Measurements from ENCODE around the gene DNAJC1.
"Not testable (repeated sequence)": the region's sequence is repeated elsewhere in the genome, so short reads cannot be mapped to it uniquely, and the experiment has no call there.

The DNAJC1 gene

DNA sequence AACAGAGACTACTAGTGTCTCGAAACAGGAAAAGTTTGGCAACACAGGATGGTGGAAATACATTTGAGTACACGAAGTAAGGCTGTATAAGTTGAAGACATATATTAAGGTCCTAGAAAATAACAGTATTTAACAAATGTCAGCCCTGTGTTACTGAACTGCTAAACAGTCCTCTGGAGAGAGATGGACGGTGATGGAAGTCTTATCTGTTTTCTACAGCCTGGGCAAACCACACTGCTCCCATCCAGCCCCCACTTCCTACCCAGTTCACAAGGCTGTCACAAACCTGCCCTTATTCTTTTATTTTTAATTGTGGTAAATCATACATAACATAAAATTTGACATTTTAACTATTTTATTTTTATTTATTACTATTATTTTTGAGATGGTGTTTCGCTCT, 179.1 kb downstream of the DNAJC1 start:
- no peak for DNase-seq

DNA sequence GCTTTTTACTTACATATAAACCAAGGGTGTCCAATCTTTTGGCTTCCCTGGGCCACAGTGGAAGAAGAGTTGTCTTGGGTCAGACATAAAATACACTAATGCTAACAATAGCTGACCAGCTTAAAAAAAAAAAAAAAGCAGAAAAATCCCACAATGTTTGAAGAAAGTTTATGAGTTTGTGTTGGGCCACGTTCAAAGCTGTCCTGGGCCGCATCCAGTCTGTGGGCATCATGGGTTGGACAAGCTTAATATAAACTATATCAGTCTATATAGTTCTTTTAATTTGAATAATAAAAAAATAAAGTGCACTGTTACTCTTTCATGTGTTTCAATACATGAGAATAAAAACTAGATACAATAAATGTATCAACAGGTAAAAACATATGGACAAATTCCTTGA, 179.9 kb downstream of the DNAJC1 start:
- no peak for DNase-seq

DNA sequence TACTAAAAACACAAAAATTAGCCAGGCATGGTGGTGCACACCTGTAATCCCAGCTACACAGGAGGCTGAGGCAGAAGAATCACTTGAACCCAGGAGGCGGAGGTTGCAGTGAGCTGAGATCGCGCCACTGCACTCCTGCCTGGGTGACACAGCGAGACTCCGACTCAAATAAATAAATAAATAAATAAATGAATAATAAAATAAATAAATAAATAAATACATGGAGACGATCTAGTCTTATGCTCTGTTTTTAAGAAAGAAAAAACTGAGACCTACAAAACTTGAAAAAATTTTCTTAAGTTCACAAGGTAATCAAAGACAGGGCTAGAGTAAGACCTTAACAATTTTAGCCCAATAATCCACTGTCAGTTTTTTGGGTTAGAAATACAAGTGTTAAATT, 181.3 kb downstream of the DNAJC1 start:
- not testable (repeated sequence) for DNase-seq

DNA sequence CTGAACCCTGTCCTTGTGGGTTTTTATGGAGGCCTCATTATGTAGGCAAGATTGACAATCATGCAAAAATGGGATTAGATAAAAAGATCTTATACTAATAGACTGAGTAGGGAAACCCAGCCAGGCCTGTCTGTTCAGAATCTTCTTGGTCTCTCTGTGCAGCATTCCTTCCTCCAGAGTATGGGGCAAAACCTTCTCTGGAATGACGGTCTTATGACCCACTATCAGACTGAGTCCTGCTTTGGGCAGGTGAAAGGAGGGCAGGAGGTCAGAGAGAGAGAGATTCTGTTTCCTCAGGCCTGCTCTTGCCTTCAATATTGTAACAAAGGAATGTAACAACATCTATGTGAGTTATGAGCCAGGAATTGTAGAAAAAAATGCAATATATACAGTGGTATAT, 182.6 kb downstream of the DNAJC1 start:
- DNase-seq = no peak

DNA sequence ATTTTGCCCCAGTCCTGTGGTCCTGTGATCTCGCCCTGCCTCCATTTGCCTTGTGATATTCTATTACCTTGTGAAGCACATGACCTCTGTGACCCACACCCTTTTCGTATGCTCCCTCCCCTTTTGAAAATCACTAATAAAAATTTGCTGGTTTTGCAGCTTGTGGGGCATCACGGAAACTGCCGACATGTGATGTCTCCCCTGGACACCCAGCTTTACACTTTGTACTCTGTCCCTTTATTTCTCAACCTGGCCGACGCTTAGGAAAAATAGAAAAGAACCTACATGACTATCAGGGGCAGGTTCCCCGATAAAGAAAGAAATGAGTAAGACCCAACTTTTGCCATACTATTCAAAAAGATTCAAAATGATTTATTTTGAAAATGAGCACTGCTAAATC, 185.1 kb downstream of the DNAJC1 start:
- not testable (repeated sequence) for DNase-seq

DNA sequence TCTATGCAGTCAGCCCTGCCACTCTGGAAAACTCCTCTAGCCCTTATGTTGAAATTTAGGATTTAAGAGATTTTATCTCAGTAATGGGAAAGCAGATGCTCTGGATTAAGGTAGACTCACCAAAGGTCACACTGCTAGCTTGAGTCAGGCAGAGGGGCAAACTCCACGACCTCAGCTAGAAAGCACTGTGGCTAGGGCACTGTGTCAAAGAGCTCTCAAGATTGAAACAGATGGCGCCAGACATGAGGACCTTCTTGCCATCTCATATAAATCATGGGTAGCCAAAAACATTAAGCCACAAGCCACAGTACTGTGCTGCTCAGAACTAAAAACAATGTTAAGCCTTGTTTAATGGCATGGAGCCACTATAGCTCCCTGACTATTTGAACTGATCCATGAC, 188.7 kb downstream of the DNAJC1 start:
- DNase-seq = no peak

DNA sequence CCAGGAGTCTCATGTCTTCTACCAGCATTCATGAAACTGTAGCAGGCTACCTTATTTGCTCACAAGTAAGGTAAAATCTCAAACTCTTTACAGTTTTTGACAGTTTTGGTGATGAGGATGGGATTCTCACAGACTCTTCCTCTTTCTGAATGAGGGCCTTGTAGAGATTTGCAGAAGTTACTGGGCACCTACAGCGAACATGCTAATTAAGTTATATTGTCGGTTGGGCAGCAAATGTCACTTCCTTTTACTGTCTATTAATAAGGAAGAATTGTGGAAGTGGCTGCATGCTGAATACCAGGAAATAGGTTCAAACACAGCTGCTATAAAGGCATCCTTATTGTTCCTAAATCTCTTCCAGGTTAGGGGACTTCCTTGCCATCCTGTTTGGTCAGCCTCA, 189.6 kb downstream of the DNAJC1 start:
- DNase-seq = no peak

DNA sequence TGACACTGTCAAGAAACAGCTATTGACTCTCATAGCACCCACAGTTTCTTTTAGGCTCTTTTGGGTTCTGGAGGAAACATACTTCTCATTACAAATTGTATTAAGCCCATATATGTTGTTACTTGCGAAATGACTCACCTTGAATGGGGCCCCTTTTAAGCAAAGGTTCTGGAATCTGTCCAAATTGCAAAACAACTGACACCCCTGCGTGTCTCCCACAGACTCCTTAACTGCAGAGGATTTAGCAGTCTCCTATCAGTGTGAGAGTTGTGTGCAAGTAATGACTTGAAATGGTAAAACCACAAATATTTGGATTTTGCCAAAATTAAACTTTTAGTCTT, 192.3 kb downstream of the DNAJC1 start:
- no peak for DNase-seq

DNA sequence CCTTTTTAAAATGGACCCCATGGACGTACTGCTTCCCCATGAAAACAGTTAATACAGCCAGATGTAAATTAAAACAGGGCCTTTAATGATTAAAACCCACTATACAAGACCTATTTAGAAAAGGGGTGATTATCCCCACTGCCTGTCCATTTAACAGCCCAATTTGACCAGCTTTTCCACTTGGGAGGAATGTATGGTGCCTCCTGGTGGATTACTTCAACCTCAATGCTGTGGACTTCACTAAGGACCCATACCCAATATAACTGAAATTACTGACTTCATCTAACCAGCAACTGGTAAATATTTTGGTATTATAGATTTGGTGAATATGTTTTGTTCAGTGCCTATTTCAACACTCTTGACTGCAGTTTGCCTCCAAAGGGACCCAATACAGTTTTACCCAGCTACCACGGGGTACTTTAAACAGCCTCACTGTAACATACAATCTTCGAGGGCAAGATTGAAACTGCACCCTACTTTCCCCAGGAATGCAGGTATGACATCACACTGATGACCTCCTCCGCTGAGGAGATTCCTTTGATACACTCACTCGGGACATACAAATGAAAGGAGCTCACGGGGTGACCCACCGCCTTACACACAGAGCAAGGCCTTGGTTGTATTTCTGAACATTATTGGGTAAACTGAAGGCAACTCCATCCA, 192.8 kb downstream of the DNAJC1 start:
- no peak for DNase-seq

DNA sequence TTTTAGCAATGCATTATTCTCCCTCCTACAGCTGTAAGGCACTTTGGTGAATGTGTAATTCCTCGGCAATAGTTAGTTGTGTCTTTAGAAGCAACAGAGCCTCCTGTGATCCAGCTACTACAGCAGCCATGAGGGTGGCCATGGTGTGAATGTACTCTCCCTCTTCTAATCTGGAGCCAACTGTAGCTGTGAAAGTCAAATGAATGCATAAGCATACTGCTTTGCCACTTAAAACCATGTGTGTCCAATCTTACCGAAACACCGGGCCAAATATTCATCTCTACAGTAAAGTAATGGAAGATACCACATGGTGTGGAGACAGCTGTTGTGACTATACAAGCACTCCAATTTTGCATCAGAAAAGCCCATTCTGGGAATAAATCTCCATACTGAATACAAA, 195.0 kb downstream of the DNAJC1 start:
- DNase-seq = no peak

DNA sequence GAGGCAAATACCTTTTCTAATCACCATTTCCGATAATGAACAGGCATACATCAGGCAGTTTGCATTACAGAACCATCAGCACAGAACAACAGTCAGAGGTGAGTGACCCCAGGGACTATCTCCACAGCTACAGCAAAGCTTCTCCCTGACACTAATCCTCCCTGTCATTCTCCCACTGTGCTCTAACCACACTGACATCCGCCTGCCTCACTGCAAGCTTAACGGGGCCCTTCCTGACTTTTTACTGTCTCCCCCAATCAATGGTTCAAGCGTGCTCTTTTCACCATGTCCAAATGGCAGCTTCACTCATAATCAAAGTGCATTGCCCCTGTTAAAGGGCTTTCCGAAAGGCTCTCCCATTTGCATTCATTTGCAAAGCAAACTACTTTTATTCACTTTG, 196.3 kb downstream of the DNAJC1 start:
- no peak for DNase-seq

DNA sequence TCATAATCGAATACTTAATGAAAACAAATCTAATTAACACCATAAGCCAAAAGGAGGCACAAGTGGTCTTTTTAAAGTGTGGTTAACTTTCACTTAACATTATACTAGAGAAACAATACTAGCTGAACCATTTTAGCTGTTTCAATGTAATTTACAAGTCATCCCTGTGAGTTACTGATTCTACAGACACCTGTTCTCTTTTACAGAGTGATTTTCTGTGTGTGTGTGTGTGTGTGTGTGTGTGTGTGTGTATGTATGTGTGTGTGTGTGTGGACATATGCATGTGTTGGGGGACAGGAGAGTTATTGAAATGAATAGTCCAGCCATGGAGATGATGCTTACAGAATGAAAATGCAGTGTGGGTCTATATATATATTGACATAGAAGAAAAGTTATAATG, 200.2 kb downstream of the DNAJC1 start:
- DNase-seq = no peak

DNA sequence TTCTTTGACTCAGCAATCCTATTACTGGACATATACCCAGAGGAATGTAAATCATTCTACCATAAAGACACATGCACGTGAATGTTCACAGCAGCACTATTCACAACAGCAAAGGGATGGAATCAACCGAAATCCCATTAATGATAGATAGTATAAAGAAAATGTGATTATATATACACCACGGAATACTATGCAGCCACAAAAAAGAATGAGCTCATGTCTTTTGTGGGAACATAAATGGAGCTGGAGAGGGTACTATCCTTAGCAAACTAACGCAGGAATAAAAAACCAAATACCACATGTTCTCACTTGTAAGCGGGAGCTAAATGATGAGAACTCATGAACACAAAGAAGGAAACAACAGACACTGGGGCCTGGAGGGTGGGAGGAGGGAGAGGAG, 201.9 kb downstream of the DNAJC1 start:
- no peak for DNase-seq

DNA sequence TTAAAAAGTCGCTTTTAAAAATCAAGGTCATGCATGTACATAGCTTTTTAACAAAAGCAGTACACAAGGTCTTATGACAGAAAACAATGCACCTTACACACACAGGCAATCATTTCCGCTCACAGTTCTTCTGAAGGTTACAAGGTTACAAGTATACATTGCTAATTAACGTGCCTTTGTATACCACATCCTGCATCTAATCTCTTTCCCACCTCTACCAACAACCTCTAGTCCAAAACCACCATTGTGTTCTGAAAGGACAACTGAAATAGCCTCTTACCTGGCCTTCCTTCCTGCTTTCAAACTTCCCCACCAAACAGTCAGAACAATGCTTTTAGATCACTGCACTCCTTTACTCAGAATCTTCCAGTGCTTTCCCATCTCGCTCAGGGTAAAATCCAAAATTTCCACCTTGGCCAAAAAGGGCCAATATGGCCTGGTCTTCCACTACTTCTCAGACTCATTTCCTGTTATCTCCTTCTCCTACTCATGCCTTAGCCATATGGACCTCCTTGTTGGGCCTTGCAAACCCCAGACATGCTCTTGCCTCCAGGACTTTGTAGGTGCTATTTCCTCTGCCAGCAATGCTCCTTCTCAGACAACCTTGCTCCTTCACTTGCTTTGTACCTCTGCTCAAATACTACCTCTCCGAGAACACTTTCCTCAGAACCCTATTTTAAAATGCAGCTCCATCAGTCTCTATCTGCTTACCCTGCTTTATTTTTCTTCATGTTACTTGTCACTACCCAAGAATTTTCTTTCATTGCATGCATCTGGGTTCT, 205.4 kb downstream of the DNAJC1 start:
- no peak for DNase-seq

DNA sequence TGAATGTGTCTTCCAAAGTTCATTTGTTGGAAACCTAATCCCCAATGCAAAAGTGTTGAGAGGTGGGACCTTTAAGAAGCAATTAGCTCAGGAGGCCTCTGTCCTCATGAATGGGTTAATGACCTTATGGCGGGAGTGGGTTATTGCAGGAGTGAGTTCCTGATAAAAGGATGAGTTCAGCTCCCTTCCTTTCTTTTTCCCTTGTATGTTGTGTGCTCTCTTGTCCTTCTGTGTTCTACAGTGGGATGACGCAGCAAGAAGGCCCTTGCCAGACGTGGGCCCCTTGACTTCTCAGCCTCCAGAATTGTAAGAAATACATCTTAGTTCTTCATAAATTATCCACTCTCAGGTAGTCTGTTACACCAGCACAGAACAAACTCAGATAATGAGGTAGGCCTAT, 206.0 kb downstream of the DNAJC1 start:
- no peak for DNase-seq

DNA sequence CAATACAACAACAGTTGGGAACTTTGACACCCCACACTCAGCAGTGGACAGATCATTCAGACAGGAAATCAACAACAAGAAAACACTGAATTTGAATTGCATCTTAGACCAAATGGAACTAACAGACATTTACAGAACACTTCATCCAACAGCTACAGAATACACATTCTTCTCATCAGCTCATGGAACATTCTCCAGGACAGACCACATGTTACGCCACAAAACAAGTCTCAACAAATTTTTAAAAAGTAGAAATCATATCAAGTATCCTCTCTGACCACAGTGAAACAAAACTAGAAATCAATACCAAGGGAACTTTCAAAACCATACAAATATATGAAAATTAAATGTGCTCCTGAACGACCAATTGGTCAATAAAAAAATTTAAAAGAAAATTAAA, 212.3 kb downstream of the DNAJC1 start:
- no peak for DNase-seq

DNA sequence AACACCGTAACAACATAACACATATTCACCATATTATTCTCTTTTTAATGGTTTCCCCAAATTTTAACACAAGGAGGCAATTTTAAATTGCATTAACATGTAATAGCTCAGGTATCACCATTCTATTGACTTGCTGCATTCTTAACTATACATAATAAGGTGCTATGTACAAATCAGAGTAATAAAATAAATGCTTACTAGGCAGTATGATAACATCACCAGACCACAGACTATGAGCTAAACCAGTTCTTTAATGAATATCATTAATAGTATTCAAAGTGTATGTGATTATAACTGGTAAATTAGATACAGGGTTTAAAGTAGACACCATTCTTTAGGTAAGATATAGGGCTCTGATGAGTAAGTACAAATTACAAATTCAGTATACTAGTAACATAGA, 226.6 kb downstream of the DNAJC1 start:
- no peak for DNase-seq

DNA sequence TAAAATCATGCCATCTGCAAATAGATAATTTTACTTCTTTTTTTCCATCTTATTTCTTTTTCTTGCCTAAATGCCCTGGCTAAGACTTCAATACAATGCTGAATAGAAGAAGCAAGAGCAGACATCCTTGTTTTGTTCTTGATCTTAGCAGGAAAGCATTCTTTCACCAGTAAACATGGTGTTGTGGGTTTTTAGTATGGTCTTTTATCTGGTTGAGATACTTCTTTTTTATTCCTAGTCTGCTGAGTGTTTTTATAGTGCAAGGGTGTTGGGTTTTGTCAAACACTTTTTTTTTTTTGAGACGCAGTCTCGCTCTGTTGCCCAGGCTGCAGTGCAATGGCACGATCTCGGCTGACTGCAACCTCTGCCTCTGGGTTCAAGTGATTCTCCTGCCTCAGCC, 232.3 kb downstream of the DNAJC1 start:
- DNase-seq = no peak

DNA sequence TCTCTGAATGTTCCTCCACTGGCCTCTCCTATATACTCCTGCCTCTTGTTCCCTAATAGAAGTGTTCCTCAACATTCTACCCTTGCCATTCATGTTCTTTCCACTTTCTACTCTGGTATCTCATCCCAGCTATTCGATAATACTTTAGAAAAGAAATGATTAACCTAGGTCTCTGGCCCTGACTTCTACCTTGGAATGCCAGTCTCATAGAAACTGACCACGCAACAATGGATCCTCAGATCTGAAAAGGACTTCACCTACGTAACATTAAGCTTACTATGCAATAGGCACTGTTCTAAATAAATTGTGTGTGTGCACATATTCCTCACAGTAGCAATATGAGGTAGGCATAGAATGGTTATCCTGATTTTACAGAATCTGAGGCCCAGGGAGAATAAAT, 234.5 kb downstream of the DNAJC1 start:
- DNase-seq = no peak

DNA sequence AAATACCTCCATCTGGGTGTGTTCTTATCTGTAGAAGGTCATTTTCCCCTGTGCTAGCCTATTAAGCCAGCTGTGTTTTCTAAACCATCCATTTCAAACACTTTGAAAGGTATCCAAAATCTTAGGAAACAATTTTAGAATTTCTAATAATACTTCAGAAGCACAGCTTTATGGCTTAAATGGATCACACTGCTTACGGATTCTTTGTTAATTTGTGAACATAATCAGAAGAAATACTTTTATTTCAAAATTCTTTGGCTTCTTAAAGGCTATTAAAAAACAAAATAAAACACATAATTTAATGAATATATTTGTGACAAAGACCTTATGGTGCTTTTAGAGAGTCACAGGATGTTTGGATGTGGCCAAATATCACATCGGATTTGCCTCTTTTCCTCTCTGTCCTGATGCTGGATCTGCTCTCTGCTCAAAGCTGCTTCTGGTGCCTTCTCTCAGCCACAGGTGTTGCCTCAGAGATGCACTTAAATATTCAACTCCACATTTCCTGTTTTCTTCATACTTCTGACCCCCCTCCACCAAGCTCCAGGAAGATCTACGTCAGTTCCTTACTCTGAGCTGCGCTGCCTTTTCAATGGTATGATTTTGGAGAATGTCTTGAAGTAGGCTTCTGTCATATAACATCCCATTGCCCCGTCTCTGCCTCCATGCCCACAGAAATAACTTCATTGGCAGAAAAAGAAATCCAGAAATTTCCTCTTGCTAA, 238.9 kb downstream of the DNAJC1 start:
- no peak for DNase-seq

DNA sequence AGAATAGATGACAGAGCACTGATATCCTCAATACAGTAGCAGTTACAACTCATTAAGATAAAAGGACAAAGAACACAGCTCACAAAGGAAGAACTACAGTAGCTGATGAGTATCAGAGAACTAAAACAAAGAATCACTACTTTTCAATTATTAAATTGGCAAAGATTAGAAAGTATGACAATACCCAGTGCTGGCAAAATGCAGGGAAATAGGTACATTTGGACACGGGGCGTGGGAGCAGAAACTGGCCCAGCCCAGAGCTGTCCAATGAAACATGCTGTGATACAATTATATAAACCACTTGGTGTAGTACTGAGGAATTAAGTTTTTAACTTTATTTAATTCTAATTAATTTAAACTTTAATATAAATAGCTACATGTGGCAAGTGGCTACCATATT, 243.2 kb downstream of the DNAJC1 start:
- DNase-seq = no peak

DNA sequence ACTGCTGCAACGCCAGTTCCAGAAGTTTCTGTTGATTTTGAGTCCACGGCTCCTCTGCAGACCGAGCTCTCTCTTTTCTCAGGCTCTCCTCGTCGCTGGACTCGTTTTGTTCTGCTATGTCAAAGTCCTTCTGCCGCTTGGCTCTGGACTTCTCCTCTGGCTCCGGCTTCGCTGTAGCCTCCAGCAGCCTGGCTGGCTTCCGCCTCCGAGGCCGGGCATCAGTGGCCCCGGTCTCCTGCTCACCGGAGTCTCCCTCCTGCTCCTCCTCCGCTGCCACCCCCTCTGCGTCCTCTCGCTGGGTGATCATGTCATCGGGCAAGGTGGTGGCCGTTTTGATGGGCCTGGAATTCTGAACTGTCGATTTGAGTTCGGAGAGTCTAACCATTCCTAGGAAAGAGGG, 244.3 kb downstream of the DNAJC1 start:
- DNase-seq = no peak

DNA sequence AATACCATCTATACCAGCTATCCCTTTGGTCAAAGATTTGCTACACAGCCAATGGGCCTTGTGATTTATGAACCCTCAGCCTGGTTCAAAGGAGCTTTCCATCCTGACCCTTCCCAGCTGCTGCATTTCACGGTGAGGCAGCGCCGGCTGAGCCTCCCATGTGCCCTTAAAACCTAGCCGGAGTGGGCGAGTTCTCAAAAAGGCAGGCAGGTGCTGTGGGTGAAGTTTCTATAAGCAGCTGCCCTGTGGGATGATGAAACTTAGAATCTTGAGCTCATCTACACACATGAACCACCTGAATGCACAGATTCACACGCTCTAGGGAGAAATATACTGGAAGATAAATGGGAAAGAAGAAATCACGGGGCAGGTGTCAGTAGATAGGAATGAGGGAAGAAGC, 244.8 kb downstream of the DNAJC1 start:
- DNase-seq = no peak

DNA sequence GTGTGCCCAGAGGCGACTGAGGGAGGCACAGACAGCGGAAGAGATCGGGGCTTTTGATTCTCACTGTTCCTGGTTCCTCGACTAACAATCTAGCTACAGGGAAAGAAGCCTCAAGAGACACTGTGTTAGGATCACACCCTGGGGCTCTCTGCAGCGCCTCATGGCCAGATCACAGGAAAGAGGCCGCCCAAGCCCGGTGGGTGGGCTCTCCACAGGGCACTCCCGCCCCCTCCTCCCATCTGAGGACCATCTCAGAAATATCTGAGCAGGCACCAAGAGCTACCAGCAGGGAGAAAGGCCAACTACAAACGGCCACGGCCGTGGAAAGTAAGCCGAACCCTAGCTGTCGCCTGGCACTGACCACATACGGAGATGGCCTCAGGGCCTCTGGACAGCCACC, 245.3 kb downstream of the DNAJC1 start:
- DNase-seq = no peak
